GM18520 (cell line): ENCODE measurements around the gene ZDHHC19.
A peak's percentile ranks its signal among the peaks of the same experiment; 100 is the strongest.
"Not testable (repeated sequence)": the region's sequence is repeated elsewhere in the genome, so short reads cannot be mapped to it uniquely, and the experiment has no call there.

Source experiments
- ATAC-seq: cut with Tn5 transposase; IDR thresholded peaks from one replicate; pipeline ENCODE4 v1.9.1; 2021; ENCODE audit not compliant: unreplicated experiment

ZDHHC19 gene

GRCh38 chr3:196179380-196180308, 31.6 kb downstream of the ZDHHC19 start:
- ATAC-seq: peak; percentile 62

GRCh38 chr3:196178993-196179379, 32.2 kb downstream of the ZDHHC19 start:
- no peak for ATAC-seq

DNA sequence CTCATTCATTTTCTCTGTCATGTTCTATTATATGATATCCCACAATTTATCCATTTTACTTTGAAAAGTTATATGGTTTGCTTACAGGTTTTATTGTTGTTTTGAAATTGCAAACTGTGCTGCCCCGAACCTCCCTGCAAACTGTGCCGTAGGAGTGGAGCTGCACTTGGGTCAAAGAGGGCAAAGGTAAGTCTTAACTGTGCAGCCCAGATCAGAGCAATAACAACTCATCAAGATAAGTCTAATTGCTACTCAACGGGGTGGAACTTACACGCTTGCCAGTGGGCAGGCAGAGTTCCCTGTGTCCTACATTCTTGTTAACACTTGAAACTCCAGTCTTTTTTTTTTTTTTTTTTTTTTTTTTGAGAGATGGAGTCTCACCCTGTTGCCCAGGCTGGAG, 33.2 kb downstream of the ZDHHC19 start:
- no peak for ATAC-seq

DNA sequence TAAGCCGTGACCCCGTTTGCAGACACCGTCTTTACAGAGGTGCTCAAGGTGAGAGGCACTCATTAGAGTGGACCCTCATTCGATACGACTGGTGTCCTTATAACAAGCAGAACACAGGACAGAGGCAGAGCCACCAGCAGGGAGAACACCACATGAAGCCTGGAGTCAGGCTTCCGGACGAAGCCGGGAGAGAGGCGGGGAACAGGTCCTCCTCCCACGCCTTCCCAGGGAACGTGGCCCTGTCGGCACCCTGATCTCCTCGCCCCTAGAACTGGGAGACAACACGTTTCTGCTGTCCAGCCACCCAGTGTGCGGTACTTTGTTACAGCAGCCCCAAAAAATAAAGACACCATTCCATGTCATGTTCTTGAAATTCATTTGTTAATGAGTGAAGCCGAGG, 33.6 kb downstream of the ZDHHC19 start:
- ATAC-seq: no peak

DNA sequence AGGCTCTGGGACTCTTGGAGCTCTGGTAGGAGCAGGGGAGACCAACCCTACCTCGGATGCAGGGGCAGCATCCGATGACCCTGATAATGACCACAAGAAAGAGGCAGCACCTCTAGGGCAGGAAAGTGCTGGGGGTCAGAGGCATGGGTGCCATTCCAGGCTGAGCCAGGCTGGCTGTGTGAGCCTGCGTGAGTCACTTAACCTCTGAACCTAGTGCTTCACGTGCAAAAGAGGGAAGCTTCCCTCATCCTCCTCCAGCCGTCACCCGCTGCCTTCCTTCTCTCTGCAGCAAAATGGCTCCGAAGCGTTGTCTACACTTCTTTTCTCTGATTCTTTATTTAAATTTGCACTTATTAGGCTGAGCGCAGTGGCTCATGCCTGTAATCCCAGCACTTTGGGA, 35.5 kb downstream of the ZDHHC19 start:
- ATAC-seq: no peak

DNA sequence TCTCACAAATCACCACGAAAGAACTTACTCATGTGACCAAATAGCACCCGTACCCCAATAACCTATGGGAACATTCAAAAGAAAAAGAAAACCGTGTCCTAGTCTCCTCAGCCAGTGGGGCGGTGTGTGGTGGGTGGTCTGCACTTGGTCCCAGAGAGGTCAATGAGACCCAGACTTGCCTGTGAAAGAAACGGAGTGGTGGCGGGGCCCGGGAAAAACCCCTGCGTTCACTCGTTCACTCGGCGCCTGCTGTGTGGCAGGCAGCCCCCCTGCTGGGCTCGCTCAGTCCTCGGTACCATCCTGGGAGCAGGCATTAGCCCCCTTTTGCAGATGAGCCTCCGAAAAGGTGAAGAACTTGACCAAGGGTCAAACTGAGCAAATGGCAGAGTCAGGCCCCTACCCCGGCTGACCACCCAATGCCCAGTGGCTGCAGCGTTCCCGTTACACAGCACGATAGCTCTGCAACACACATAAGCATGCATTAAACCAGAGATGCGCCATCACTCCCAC, 36.0 kb downstream of the ZDHHC19 start:
- ATAC-seq: no peak

DNA sequence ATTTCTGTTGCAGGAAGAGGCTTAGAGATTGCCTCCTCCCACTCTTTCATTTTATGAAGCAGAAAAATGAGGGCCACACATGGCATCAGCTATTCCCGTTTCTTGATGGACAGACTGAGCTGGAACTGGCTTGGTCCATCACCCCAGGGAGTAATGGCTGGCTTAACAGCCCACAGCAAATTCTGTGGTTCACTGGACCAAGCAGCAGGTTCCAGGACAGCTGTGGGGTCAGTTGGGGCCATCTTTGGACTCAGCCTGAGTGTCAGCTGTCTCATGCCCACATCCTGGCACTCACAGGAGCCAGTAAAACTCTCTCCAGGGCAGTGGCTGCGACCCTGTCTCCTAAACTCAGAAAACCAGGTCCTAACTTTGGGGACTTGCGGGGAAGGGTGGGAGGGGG, 36.5 kb downstream of the ZDHHC19 start:
- no peak for ATAC-seq

GRCh38 chr3:196170296-196170695, 40.9 kb downstream of the ZDHHC19 start:
- not testable (repeated sequence) for ATAC-seq

DNA sequence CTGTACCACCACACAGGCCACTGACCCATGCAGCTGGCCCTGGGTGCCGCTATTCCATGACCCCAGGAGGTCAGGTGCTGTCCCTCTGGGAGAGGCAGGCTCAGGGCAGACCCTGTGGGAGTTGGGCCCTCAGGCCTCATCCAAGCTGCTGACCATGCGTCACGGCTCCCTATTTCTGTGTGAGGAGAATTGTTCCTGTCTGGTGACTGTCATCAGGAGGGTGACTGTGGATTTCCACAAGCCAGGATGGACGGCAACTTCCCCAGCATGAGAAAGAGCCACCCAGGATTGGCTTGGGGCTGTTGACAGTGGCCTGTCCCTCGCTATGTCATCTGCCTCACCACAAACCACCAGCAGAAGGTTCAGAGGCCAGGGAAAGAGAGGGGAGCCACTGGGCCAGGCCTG, 41.4 kb downstream of the ZDHHC19 start:
- ATAC-seq: no peak

DNA sequence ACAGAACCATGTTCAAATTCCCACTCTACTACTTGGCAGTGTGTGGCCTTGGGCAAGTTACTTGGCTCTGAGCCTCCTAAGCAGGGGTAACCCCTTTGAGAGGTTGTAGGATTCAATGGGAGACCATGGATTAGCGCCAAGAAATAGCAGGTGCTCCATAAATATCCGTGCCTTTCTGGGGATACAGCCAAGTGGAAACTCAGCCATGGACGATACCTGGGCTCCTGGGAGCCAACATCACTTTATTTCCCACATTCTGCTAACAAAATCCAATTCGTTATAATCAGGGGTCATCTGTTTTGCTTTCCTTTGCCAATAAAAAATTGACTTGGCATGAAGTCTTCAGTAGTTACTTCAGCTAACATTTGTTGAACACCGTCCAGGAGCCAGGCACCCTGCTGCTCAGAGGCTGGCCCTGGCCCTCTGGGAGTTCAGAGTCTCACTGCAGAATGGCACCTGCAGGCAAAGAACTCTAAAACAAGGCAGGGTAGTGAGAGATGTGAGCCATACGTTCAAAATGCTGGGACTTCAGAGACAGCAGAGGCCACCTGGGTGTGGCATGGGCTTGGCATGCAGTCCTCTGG, 42.3 kb downstream of the ZDHHC19 start:
- no peak for ATAC-seq

DNA sequence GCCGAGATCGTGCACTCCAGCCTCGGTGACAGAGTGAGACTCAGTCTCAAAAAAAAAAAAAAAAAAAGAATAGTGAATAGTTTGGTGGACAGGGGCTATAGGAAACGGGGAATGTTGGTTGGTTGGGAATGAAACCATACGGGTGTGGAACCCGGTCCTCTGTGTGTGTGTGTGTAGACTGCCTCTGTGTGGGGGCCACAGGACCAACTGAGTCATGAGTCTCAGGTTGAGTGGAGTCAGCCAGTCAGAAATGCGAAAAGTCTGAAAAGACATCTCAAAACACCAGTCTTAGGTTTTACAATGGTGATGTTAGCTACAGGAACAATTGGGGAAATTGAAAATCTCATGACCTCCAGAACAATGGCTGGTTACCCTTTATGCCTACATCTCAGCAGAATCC, 44.5 kb downstream of the ZDHHC19 start:
- ATAC-seq: no peak

- ATAC-seq: no peak
Observed at GRCh38 chr3:196165850-196166249, 45.4 kb downstream of the ZDHHC19 start.

GRCh38 chr3:196165006-196165575, 46.1 kb downstream of the ZDHHC19 start:
- ATAC-seq: not testable (repeated sequence)

DNA sequence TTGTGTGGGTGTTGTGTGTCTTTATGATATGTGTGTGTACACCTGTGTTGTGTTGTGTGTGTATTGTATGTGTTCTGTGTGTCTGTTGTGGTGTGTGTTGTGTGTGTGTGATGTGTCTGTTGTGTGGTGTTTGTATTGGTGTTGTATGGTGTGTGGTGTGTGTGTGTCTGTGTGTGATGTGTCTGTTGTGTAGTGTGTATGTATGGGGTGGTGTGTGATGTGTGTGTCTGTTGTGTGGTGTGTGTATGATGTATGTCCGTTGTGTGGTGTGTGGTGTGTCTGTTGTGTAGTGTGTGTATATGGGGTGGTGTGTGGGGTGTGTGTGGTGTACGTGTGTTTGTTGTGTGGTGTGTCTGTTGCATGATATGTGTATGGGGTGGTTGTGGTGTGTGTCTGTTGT, 46.6 kb downstream of the ZDHHC19 start:
- no peak for ATAC-seq

- ATAC-seq: no peak
Observed at GRCh38 chr3:196163666-196164493, 47.3 kb downstream of the ZDHHC19 start.

DNA sequence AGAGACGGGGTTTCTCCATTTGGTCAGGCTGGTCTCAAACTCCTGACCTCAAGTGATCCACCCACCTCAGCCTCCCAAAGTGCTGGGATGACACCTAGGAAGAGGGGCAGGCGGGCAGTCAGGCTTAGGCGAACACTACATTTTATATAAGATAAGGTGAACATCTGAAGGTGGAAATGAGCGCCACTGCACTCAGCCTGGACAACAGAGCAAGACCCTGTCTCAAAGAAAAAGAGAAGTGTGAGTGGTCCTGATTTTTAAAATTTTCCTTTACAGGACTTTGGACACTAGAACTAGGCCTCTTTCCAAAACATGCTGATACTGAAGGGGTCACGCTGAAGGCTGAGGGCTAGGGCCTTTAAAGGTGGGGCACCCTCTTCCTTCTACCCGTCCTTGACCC, 48.0 kb downstream of the ZDHHC19 start:
- ATAC-seq: no peak

GRCh38 chr3:196162679-196163078, 48.5 kb downstream of the ZDHHC19 start:
- ATAC-seq: no peak

DNA sequence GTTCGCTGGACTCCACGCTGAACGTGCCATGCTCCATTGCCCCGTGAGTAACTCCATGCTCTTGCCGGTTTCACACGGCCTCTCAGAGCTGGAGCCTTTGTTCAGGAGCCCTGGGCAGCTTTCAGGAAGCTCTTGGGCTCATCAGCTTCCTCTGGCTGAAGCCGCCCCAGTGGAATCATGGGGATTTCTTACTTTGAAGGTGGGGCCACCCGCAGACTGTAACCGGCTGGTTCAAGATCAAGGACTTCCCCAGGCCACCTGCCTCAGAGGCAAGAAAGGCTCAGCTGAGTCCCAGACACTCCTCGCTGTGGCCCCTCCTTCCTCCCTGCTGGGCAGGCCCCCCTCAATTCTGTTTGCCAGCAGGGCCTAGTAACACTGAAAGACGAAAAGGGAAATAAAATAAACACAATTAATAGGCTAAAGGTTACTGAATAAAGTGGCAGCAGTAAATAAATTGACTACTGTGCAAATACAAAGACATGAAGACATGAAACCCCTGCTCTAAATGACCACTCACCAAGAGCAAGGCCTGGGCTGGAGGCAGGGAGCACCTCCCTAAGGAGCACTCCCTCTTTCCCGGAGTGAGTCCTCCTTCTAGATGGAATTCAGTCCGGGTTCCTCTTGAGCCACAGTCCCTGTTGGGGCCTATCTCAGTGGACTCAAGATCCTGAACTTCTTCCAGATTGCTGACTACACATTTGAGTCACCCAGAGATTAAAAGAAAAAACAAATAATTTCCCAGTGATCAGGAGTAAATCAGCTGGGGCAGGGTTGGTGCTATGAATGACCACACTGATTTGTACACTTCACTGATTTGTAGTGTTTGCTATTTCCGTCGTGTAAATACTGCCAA, 51.0 kb downstream of the ZDHHC19 start:
- ATAC-seq: peak; percentile 77

GRCh38 chr3:196159526-196159925, 51.7 kb downstream of the ZDHHC19 start:
- no peak for ATAC-seq

GRCh38 chr3:196156160-196156559, 55.0 kb downstream of the ZDHHC19 start:
- no peak for ATAC-seq
